Upper lobe of right lung (tissue), 1 donor: ENCODE measurements around the gene ZBTB46. TPM values are rescaled to one million over a fixed set of nuclear protein-coding genes. Genes with fewer than 3 reads are reported as not detected.
A peak's percentile ranks its signal among the peaks of the same experiment; 100 is the strongest.

ENCODE experiments used
- ATAC-seq: fragments of 200-7000 bp; cut with Tn5 transposase; one replicate; pipeline ENCODE4 v1.9.1; 2020; ENCODE audit warnings: mild to moderate bottlenecking, moderate library complexity
- DNase-seq: peaks from one replicate; pipeline ENCODE4 v3.0.0-alpha.2; 2020
- H3K27ac ChIP-seq: fragments of 200-600 bp; one replicate; pipeline ENCODE4 v1.8.0; 2022
- H3K27me3 ChIP-seq: fragments of 200-600 bp; one replicate; pipeline ENCODE4 v1.8.0; 2022; ENCODE audit warnings: mild to moderate bottlenecking
- H3K36me3 ChIP-seq: fragments of 200-600 bp; one replicate; pipeline ENCODE4 v1.8.0; 2022
- H3K4me1 ChIP-seq: fragments of 200-600 bp; one replicate; pipeline ENCODE4 v1.8.0; 2022
- H3K4me3 ChIP-seq: fragments of 200-600 bp; one replicate; pipeline ENCODE4 v1.8.0; 2022; ENCODE audit warnings: mild to moderate bottlenecking
- H3K9me3 ChIP-seq: fragments of 200-600 bp; one replicate; pipeline ENCODE4 v1.8.0; 2022
- CTCF ChIP-seq: fragments of 200-600 bp; IDR thresholded peaks from one replicate; pipeline ENCODE4 v1.8.0; 2022; ENCODE audit warnings: antibody characterized with exemption
- intact Hi-C: fragments of 100-400 bp; cut with DNase I; formaldehyde crosslinking; loops from one replicate; pipeline ENCODE4 v1.11.0; 2022
- total RNA-seq: library from RNA; stranded (reverse); fragmentation: NEBNext Ultra II Directional; extraction: Animal tissue kit (Norgen Biotek cat#: 25700); gene quantifications from one replicate; pipeline ENCODE4 v1.2.1, GENCODE V29; 2021
- donor health status: DM: no; HTN: yes; CAD: no; lungs with severe emphysema.

The ZBTB46 gene
- total RNA-seq, 1 donor from 2014 or later = 19.7 TPM

GRCh38 chr20:63755933-63756647, 75.0 kb downstream of the ZBTB46 start:
- H3K27ac ChIP-seq = no peak overlapping the region
- no peak for TF ChIP-seq CTCF
- no peak overlapping the region for H3K4me3 ChIP-seq
- DNase-seq (no peak), ATAC-seq (no peak)
- intact Hi-C loops = no loop called here
- H3K4me1 ChIP-seq = no peaks in the 10 kb centered on the region
- no peaks in the 10 kb centered on the region for H3K36me3 ChIP-seq
- no peaks in the 10 kb centered on the region for H3K9me3 ChIP-seq
- no peaks in the 10 kb centered on the region for H3K27me3 ChIP-seq

- Histone ChIP-seq H3K27me3 (no peaks in the 10 kb centered on the region), H3K4me1 (no peaks in the 10 kb centered on the region), H3K36me3 (no peaks in the 10 kb centered on the region), H3K27ac (no peak overlapping the region), H3K4me3 (no peak overlapping the region), H3K9me3 (no peaks in the 10 kb centered on the region)
- ATAC-seq = no peak
- TF ChIP-seq CTCF = no peak
- intact Hi-C loops = no loop called here
- DNase-seq = no peak
Measured at GRCh38 chr20:63754008-63754407, 77.1 kb downstream of the ZBTB46 start.

- H3K9me3 ChIP-seq = no peaks in the 10 kb centered on the region
- no peak for ATAC-seq
- H3K27ac ChIP-seq = no peak overlapping the region
- H3K4me3 ChIP-seq = no peak overlapping the region
- no peaks in the 10 kb centered on the region for H3K36me3 ChIP-seq
- DNase-seq = no peak
- intact Hi-C loops = no loop called here
- H3K4me1 ChIP-seq = no peaks in the 10 kb centered on the region
- no peak for TF ChIP-seq CTCF
- no peaks in the 10 kb centered on the region for H3K27me3 ChIP-seq
Measured at GRCh38 chr20:63753381-63753780, 77.7 kb downstream of the ZBTB46 start.

GRCh38 chr20:63752411-63753101, 78.5 kb downstream of the ZBTB46 start:
- Histone ChIP-seq H3K4me3 (no peak overlapping the region), H3K36me3 (no peaks in the 10 kb centered on the region), H3K4me1 (no peaks in the 10 kb centered on the region), H3K9me3 (no peaks in the 10 kb centered on the region), H3K27me3 (no peaks in the 10 kb centered on the region), H3K27ac (no peak overlapping the region)
- ATAC-seq (no peak), DNase-seq (no peak)
- TF ChIP-seq CTCF = no peak
- intact Hi-C loops = no loop called here

GRCh38 chr20:63751471-63752271, 79.4 kb downstream of the ZBTB46 start:
- Histone ChIP-seq H3K36me3 (no peaks in the 10 kb centered on the region), H3K4me3 (no peak overlapping the region), H3K4me1 (no peaks in the 10 kb centered on the region), H3K27ac (peak overlapping the region; percentile 47), H3K9me3 (no peaks in the 10 kb centered on the region), H3K27me3 (no peaks in the 10 kb centered on the region)
- DNase-seq (no peak), ATAC-seq (no peak)
- intact Hi-C loops = no loop called here
- no peak for TF ChIP-seq CTCF
